LNCAP (cell line): ENCODE data around the gene CDRT4.

Source experiments
- TF ChIP-seq, protein P1 (sequence below): fragments of 450-650 bp; IDR thresholded peaks from 2 replicates; pipeline ENCODE4 v1.5.1; 2017; ENCODE audit warnings: mild to moderate bottlenecking

The CDRT4 gene

GRCh38 chr17:15510361-15510760, 42.9 kb upstream of the CDRT4 start:
- TF ChIP-seq, protein P1, sequence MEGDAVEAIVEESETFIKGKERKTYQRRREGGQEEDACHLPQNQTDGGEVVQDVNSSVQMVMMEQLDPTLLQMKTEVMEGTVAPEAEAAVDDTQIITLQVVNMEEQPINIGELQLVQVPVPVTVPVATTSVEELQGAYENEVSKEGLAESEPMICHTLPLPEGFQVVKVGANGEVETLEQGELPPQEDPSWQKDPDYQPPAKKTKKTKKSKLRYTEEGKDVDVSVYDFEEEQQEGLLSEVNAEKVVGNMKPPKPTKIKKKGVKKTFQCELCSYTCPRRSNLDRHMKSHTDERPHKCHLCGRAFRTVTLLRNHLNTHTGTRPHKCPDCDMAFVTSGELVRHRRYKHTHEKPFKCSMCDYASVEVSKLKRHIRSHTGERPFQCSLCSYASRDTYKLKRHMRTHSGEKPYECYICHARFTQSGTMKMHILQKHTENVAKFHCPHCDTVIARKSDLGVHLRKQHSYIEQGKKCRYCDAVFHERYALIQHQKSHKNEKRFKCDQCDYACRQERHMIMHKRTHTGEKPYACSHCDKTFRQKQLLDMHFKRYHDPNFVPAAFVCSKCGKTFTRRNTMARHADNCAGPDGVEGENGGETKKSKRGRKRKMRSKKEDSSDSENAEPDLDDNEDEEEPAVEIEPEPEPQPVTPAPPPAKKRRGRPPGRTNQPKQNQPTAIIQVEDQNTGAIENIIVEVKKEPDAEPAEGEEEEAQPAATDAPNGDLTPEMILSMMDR, result no peak

DNA sequence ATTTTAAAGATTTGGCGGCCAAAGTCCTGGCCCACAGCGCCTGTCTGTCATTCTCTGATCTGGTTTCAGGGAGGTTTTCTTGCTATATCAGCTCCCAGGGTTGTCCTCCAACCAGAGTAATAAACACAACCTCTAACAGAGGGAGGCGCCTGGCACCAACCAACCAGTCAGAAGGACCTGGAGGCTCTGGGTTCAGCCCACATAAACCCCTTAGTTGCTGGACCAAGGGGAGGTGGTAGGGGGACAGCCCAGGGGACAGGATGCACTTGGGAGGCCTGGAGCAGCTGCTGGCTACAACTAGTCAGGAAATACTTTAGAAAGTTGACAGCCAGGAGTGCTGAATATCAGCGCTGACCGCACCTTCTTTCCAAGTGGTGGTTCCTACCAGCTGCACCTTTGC, 41.7 kb upstream of the CDRT4 start:
- TF ChIP-seq, protein P1, result no peak

GRCh38 chr17:15508466-15508865, 41.0 kb upstream of the CDRT4 start:
- TF ChIP-seq, protein P1, result no peak

GRCh38 chr17:15507896-15508295, 40.5 kb upstream of the CDRT4 start:
- TF ChIP-seq, protein P1, result no peak

DNA sequence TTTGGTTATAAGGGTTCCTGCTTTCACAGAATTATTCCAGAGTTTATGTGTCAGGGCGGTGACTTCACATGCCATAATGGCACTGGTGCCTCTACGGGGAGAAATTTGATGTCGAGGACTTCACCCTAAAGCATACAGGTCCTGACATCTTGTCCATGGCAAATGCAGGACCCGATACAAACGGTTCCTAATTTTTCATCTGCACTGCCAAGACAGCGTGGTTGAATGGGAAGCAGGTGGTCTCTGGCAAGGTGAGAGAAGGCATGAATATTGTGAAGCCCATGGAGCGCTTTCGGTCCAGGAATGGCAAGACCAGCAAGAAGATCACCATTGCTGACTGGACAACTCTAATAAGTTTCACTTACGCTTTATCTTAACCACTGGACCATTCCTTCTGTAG, 39.6 kb upstream of the CDRT4 start:
- TF ChIP-seq, protein P1, result no peak

DNA sequence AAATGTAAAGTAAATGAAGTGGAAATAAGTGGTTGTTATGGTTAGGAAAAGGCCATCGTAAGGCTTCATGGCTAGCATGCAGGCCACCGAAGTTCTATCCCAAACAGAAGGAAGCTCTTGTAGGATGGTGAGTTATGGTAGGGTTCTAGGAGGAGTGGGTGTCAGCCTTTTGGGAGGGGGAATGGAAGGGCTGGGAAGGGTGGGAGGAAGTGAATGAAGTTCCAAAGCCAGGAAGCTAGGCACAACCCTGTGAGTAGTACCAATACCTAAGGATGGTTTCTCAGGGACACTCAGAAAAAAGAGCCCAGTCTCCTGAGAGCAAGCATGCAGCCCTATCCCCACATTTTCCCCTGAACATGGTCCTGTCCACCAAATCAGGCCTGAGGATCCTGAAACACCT, 36.3 kb upstream of the CDRT4 start:
- TF ChIP-seq, protein P1, result no peak

DNA sequence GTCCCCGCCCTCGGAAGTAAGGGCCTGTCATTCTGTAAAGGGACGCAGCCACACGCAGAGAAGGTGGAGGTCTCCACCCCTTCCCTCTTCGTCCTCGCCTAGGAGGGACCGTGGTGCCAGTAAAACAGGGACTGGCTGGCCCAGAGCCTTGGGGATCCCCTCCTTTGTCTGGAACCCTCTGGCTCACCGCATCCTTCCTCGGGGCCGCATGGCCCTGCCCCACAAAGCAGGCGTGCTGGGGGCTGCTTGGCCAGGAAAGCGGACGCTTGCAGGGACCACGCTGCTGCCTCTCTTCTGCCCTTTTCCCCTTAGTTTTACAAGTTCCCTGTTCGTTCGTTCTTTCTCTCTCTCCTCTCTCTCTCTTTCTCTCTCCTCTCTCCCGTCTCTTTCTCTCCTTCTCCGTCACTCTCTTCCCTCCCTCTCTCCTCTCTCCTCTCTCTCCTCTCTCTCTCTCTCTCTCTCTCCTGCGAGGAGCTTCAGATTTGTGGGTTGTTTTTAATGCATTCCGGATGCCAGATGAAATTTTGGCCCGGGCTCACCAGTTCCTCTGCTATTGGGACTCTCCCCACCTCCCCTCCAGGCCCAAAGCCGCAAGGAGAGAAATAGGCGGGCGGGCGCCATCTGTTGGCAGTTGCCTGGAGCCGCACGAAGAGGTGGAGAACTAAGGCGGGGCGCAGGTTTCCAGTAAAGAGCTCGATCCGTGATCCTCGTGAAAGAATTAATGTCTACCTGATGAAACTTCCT, 35.1 kb upstream of the CDRT4 start:
- TF ChIP-seq, protein P1, result peak; percentile 94

DNA sequence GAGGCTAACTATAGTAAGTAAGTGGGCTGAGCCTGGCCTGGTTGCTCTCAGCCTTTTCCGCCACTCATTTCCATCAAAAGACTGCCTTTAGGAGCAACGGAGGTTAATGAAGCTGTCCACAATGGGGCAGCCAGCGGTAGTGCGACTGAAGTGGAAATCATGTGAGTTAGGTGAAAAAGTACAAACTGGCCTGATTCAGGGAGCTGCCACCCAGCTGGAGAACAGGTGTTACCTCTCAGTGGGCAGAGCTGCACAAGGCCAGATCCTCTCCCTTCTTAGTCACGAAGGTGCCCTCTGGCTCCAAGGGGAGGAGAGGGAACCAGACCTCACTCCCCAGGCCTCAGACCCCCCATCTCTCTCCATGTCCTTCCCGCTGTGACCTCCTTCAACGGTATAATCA, 34.4 kb upstream of the CDRT4 start:
- TF ChIP-seq, protein P1, result no peak
